GM23338 (cell line): ENCODE measurements around the gene ZC3H13. TPM values are rescaled to one million over a fixed set of nuclear protein-coding genes. Genes with fewer than 3 reads are reported as not detected.
A peak's percentile ranks its signal among the peaks of the same experiment; 100 is the strongest.

ENCODE experiments used
- ATAC-seq: fragments of 200-7000 bp; cut with Tn5 transposase; 3 replicates; pipeline ENCODE4 v1.9.1; 2020
- DNase-seq: peaks from one replicate; pipeline ENCODE4 v3.0.0-alpha.2; 2015; ENCODE audit warnings: low spot score
- H2AFZ ChIP-seq: fragments of 200-600 bp; sonication (generic); 2 replicates; pipeline ENCODE4 v1.8.0; 2016; ENCODE audit warnings: antibody characterized with exemption, mild to moderate bottlenecking, moderate library complexity
- H3F3A ChIP-seq: fragments of 200-600 bp; sonication (generic); replicated peaks from 2 replicates; pipeline ENCODE4 v1.8.0; 2017; ENCODE audit warnings: antibody characterized with exemption, mixed run types, low read depth
- H3K27ac ChIP-seq: fragments of 200-600 bp; sonication (generic); 2 replicates; pipeline ENCODE4 v1.6.1; 2016; ENCODE audit warnings: low read depth
- H3K27me3 ChIP-seq: fragments of 200-600 bp; sonication (generic); 2 replicates; pipeline ENCODE4 v1.8.0; 2016; ENCODE audit warnings: mild to moderate bottlenecking, mixed run types, moderate library complexity; ENCODE audit not compliant: insufficient read depth
- H3K36me3 ChIP-seq: fragments of 200-600 bp; sonication (generic); 2 replicates; pipeline ENCODE4 v1.8.0; 2016; ENCODE audit warnings: mild to moderate bottlenecking; ENCODE audit not compliant: insufficient read depth
- H3K4me1 ChIP-seq: fragments of 200-600 bp; sonication (generic); 2 replicates; pipeline ENCODE4 v1.8.0; 2016; ENCODE audit warnings: mild to moderate bottlenecking, moderate library complexity; ENCODE audit not compliant: insufficient read depth
- H3K4me2 ChIP-seq: fragments of 200-600 bp; sonication (generic); 2 replicates; pipeline ENCODE4 v1.7.1; 2017; ENCODE audit warnings: mixed run types
- H3K4me3 ChIP-seq: fragments of 200-600 bp; sonication (generic); 2 replicates; pipeline ENCODE4 v1.6.1; 2016; ENCODE audit warnings: mixed run types
- H3K79me2 ChIP-seq: fragments of 200-600 bp; sonication (generic); replicated peaks from 2 replicates; pipeline ENCODE4 v1.8.0; 2017; ENCODE audit warnings: mild to moderate bottlenecking; ENCODE audit not compliant: insufficient read depth
- H3K9me2 ChIP-seq: fragments of 200-600 bp; sonication (generic); 2 replicates; pipeline ENCODE4 v1.8.0; 2017; ENCODE audit not compliant: insufficient read depth
- H4K20me1 ChIP-seq: fragments of 200-600 bp; sonication (generic); replicated peaks from 2 replicates; pipeline ENCODE4 v1.8.0; 2017; ENCODE audit warnings: mild to moderate bottlenecking; ENCODE audit not compliant: insufficient read depth
- H3K27ac Mint-ChIP-seq: 2 replicates; pipeline ENCODE4 v1.8.0; 2020; ENCODE audit warnings: inconsistent platforms, mild to moderate bottlenecking, moderate library complexity, mixed read lengths
- H3K27me3 Mint-ChIP-seq: 3 replicates; pipeline ENCODE4 v1.8.0; 2022; ENCODE audit warnings: low read depth, mild to moderate bottlenecking, moderate library complexity, mixed read lengths, inconsistent platforms; ENCODE audit not compliant: insufficient read depth, poor library complexity
- H3K36me3 Mint-ChIP-seq: 3 replicates; pipeline ENCODE4 v1.8.0; 2021; ENCODE audit warnings: low read depth, mild to moderate bottlenecking, inconsistent platforms, moderate library complexity, mixed read lengths
- H3K4me1 Mint-ChIP-seq: 3 replicates; pipeline ENCODE4 v1.8.0; 2020; ENCODE audit warnings: mild to moderate bottlenecking, inconsistent platforms, mixed read lengths
- H3K4me3 Mint-ChIP-seq: 3 replicates; pipeline ENCODE4 v1.8.0; 2021; ENCODE audit warnings: moderate library complexity, mild to moderate bottlenecking, inconsistent platforms, mixed read lengths
- H3K9me3 Mint-ChIP-seq: 3 replicates; pipeline ENCODE4 v1.8.0; 2020; ENCODE audit warnings: moderate library complexity, mild to moderate bottlenecking, inconsistent platforms, mixed read lengths
- CREB1 ChIP-seq: fragments of 250-450 bp; sonication (Bioruptor Pico); IDR thresholded peaks from 2 replicates; pipeline ENCODE4 v1.5.0; 2020; ENCODE audit warnings: low read depth, mild to moderate bottlenecking, moderate library complexity
- CTCF ChIP-seq, 2 experiments: fragments of 200-600 bp in 1 of 2; sonication (generic) in 1 of 2; conservative IDR thresholded peaks; 2 replicates each; pipeline versions ENCODE4 v1.5.1 to v1.6.1; 2016 to 2017; ENCODE audit warnings: antibody characterized with exemption in 2 of 2, low read depth in 2 of 2, mild to moderate bottlenecking in 2 of 2, moderate library complexity in 1 of 2
- ETS1 ChIP-seq: IDR thresholded peaks from 2 replicates; pipeline ENCODE4 v1.6.1; 2016; ENCODE audit warnings: antibody characterized with exemption
- EZH2 ChIP-seq: fragments of 200-600 bp; sonication (generic); IDR thresholded peaks from one replicate; pipeline ENCODE4 v1.8.0; 2017; ENCODE audit warnings: antibody characterized with exemption, mild to moderate bottlenecking, low read depth; ENCODE audit not compliant: unreplicated experiment
- EZH2phosphoT487 ChIP-seq: fragments of 200-600 bp; sonication (generic); IDR thresholded peaks from one replicate; pipeline ENCODE4 v1.8.1; 2018; ENCODE audit warnings: antibody characterized with exemption; ENCODE audit not compliant: unreplicated experiment
- JUNB ChIP-seq: IDR thresholded peaks from one replicate; pipeline ENCODE4 v1.6.1; 2016; ENCODE audit warnings: antibody characterized with exemption; ENCODE audit not compliant: unreplicated experiment
- NANOG ChIP-seq: IDR thresholded peaks from 2 replicates; pipeline ENCODE4 v1.6.1; 2016; ENCODE audit warnings: antibody characterized with exemption, borderline replicate concordance
- POLR2AphosphoS5 ChIP-seq: IDR thresholded peaks from 2 replicates; pipeline ENCODE4 v1.6.1; 2016; ENCODE audit warnings: antibody characterized with exemption, low read depth
- REST ChIP-seq: IDR thresholded peaks from one replicate; pipeline ENCODE4 v1.6.1; 2018; ENCODE audit warnings: antibody characterized with exemption; ENCODE audit not compliant: unreplicated experiment
- STAT1 ChIP-seq: IDR thresholded peaks from one replicate; pipeline ENCODE4 v1.6.1; 2016; ENCODE audit warnings: antibody characterized with exemption; ENCODE audit not compliant: unreplicated experiment
- ZNF114 ChIP-seq: fragments of 250-450 bp; sonication (Bioruptor Pico); IDR thresholded peaks from 2 replicates; pipeline ENCODE4 v1.5.0; 2020; ENCODE audit warnings: mild to moderate bottlenecking, moderate library complexity
- ZNF331 ChIP-seq: fragments of 250-450 bp; sonication (Bioruptor Pico); IDR thresholded peaks from 2 replicates; pipeline ENCODE4 v1.5.0; 2020; ENCODE audit warnings: low read depth, mild to moderate bottlenecking, moderate library complexity
- polyA plus RNA-seq: library from polyadenylated mRNA; unstranded; fragments of >200 nt; fragmentation: Nextera tagmentation; extraction: Ambion mirVana; gene quantifications from 2 replicates; pipeline ENCODE4 v1.2.1, GENCODE V29; 2016
- total RNA-seq: library from RNA; depleted of rRNA; stranded (reverse); fragments of >200 nt; shearing (Covaris generic); gene quantifications from 2 replicates; pipeline ENCODE4 v1.2.3, GENCODE V29; 2014

ZC3H13 gene
- total and polyA plus RNA-seq, 2 experiments from 2014 or later = 39.6 to 125 TPM

- TF ChIP-seq ZNF331 (CRISPR knock-in tag) (no peak), REST (no peak), NANOG (no peak), CTCF (conservative IDR thresholded peaks at IDR 0.05; ENCODE audit: low read depth in 2 of 2) (no peak), EZH2phosphoT487 (no peak), JUNB (no peak), STAT1 (no peak), CREB1 (CRISPR knock-in tag) (no peak), POLR2AphosphoS5 (no peak), EZH2 (no peak)
- H3K36me3 ChIP-seq = no peaks in the 10 kb centered on the region
- Mint-ChIP-seq H3K4me3 (no peak overlapping the region), H3K9me3 (no peaks in the 10 kb centered on the region), H3K4me1 (no peaks in the 10 kb centered on the region), H3K36me3 (no peaks in the 10 kb centered on the region), H3K27me3 (peaks cover 17% of the 10 kb centered on the region), H3K27ac (no peak overlapping the region)
- no peaks in the 10 kb centered on the region for H3F3A ChIP-seq
- H3K4me2 ChIP-seq = no peak overlapping the region
- no peaks in the 10 kb centered on the region for H3K79me2 ChIP-seq
- H3K9me2 ChIP-seq = peaks cover 8% of the 10 kb centered on the region; the same call in 1 of the 2 replicates
- no peak overlapping the region for H3K4me3 ChIP-seq
- H3K27me3 ChIP-seq = no peaks in the 10 kb centered on the region
- no peak for ATAC-seq
- H2AFZ ChIP-seq = peak overlapping the region; percentile 91
- no peak for DNase-seq
- H3K4me1 ChIP-seq = no peaks in the 10 kb centered on the region
- no peak overlapping the region for H3K27ac ChIP-seq
- no peaks in the 10 kb centered on the region for H4K20me1 ChIP-seq
Observed at GRCh38 chr13:45933203-45933908, 119.2 kb downstream of the ZC3H13 start.

DNA sequence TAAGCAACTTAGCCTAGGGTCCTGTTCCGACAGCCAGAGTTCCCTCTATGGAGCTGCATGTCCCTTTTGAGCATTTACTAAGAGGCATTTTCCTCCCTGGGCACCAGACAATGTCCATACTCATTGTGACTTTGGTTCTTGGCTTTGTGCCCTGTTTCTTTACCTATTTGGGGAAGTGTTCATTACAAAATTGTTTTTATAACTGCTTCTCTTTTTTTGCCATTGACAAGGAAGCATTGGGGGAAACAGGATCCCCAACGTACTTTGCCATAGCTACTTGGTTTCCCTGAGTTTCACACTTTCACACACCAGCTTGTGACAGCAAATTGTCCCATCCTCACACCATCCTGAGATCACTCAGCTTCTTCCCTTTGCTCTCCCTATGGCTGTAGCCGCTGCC, 119.9 kb downstream of the ZC3H13 start:
- H3K27me3 ChIP-seq = no peaks in the 10 kb centered on the region
- H4K20me1 ChIP-seq = no peaks in the 10 kb centered on the region
- H3K27ac Mint-ChIP-seq = no peak overlapping the region
- H3K36me3 ChIP-seq = no peaks in the 10 kb centered on the region
- no peak for DNase-seq
- H3K79me2 ChIP-seq = no peaks in the 10 kb centered on the region
- H3K9me3 Mint-ChIP-seq = no peaks in the 10 kb centered on the region
- no peak overlapping the region for H2AFZ ChIP-seq
- H3K36me3 Mint-ChIP-seq = no peaks in the 10 kb centered on the region
- H3K27ac ChIP-seq = no peak overlapping the region
- H3K4me3 ChIP-seq = no peak overlapping the region
- ATAC-seq = no peak
- H3F3A ChIP-seq = no peaks in the 10 kb centered on the region
- peaks cover 8% of the 10 kb centered on the region; the same call in 1 of the 2 replicates for H3K9me2 ChIP-seq
- no peaks in the 10 kb centered on the region for H3K4me1 Mint-ChIP-seq
- H3K4me1 ChIP-seq = no peaks in the 10 kb centered on the region
- peaks cover 17% of the 10 kb centered on the region for H3K27me3 Mint-ChIP-seq
- no peak overlapping the region for H3K4me3 Mint-ChIP-seq
- no peak overlapping the region for H3K4me2 ChIP-seq
- no peak for TF ChIP-seq EZH2
- no peak for TF ChIP-seq ZNF331 (CRISPR knock-in tag)
- no peak for TF ChIP-seq ZNF114 (CRISPR knock-in tag)
- TF ChIP-seq STAT1 = no peak
- no peak for TF ChIP-seq NANOG
- no peak for TF ChIP-seq ETS1
